IMR-90 (cell line): ENCODE results near the gene MAJIN. TPM values are rescaled to one million over a fixed set of nuclear protein-coding genes. Genes with fewer than 3 reads are reported as not detected.

Experiments
- ATAC-seq: fragments of 200-7000 bp; cut with Tn5 transposase; 2 replicates; pipeline ENCODE4 v1.9.1; 2020; ENCODE audit warnings: low read depth, mild to moderate bottlenecking, moderate library complexity
- BruUV-seq: library from RNA; stranded (reverse); fragments of 400-500 nt; replicated peaks from 2 replicates; lab custom pipeline; 2021; lab: Mats Ljungman, UMichigan
- CTCF ChIA-PET: fragments of 300-600 bp; formaldehyde crosslinking; extraction: SDS; loops from one replicate; lab custom pipeline; 2021; ENCODE audit warnings: antibody characterized with exemption; lab: Yijun Ruan, JAX
- POLR2A ChIA-PET: fragments of 300-600 bp; sonication (Branson Sonifier 250); formaldehyde crosslinking; loops from one replicate; lab custom pipeline; 2022; ENCODE audit warnings: antibody characterized with exemption; ENCODE audit not compliant: unreplicated experiment; lab: Charles Lee
- DNase-seq: peaks from one replicate; pipeline ENCODE4 v3.0.0; 2013
- H2AFZ ChIP-seq: replicated peaks from 2 replicates; pipeline ENCODE3; 2013; ENCODE audit warnings: low read length, mild to moderate bottlenecking; ENCODE audit not compliant: poor library complexity
- H2AK5ac ChIP-seq: 2 replicates; pipeline ENCODE4 v1.6.1; 2013; ENCODE audit warnings: low read depth, low read length, inconsistent platforms
- H2AK9ac ChIP-seq: replicated peaks from 2 replicates; pipeline ENCODE3; 2013; ENCODE audit warnings: mild to moderate bottlenecking, low read depth, low read length, moderate library complexity; ENCODE audit not compliant: poor library complexity
- H2BK120ac ChIP-seq: 2 replicates; pipeline ENCODE4 v1.6.1; 2013; ENCODE audit warnings: low read depth, low read length, inconsistent platforms
- H2BK15ac ChIP-seq: 3 replicates; pipeline ENCODE4 v1.6.1; 2013; ENCODE audit warnings: low read depth, low read length, inconsistent platforms
- H2BK20ac ChIP-seq: 2 replicates; pipeline ENCODE4 v1.6.1; 2013; ENCODE audit warnings: low read depth, mild to moderate bottlenecking, inconsistent platforms, low read length, moderate library complexity
- H2BK5ac ChIP-seq: 2 replicates; pipeline ENCODE4 v1.6.1; 2013; ENCODE audit warnings: mild to moderate bottlenecking, low read depth, low read length, inconsistent platforms; ENCODE audit not compliant: poor library complexity, severe bottlenecking
- H3K14ac ChIP-seq: replicated peaks from 2 replicates; pipeline ENCODE4 v1.6.1; 2013; ENCODE audit warnings: low read depth, low read length, inconsistent platforms
- H3K18ac ChIP-seq: 2 replicates; pipeline ENCODE4 v1.6.1; 2013; ENCODE audit warnings: low read depth, low read length, control low read depth
- H3K23ac ChIP-seq: 2 replicates; pipeline ENCODE4 v1.6.1; 2013; ENCODE audit warnings: low read depth, low read length, inconsistent platforms
- H3K27ac ChIP-seq: 2 replicates; pipeline ENCODE4 v1.5.1; 2013; ENCODE audit warnings: mild to moderate bottlenecking, control low read depth, low read length; ENCODE audit not compliant: insufficient read depth
- H3K27me3 ChIP-seq: 2 replicates; pipeline ENCODE4 v1.6.1; 2013; ENCODE audit warnings: low read length; ENCODE audit not compliant: control insufficient read depth, insufficient read depth
- H3K36me3 ChIP-seq: 2 replicates; pipeline ENCODE4 v1.6.1; 2013; ENCODE audit warnings: low read length, mixed read lengths; ENCODE audit not compliant: control insufficient read depth, insufficient read depth
- H3K4ac ChIP-seq: 2 replicates; pipeline ENCODE4 v1.6.1; 2013; ENCODE audit warnings: low read depth, low read length, inconsistent platforms
- H3K4me1 ChIP-seq: 2 replicates; pipeline ENCODE4 v1.6.1; 2013; ENCODE audit warnings: low read length, mixed read lengths; ENCODE audit not compliant: control insufficient read depth, insufficient read depth
- H3K4me2 ChIP-seq: 2 replicates; pipeline ENCODE4 v1.6.1; 2013; ENCODE audit warnings: low read depth, mild to moderate bottlenecking, control low read depth, low read length, moderate library complexity
- H3K4me3 ChIP-seq: 2 replicates; pipeline ENCODE4 v1.5.1; 2013; ENCODE audit warnings: low read depth, mild to moderate bottlenecking, control low read depth, low read length, moderate library complexity; ENCODE audit not compliant: insufficient read depth
- H3K56ac ChIP-seq: 2 replicates; pipeline ENCODE4 v1.6.1; 2013; ENCODE audit warnings: low read length, inconsistent platforms; ENCODE audit not compliant: insufficient read depth; ENCODE audit errors: extremely low read depth
- H3K79me1 ChIP-seq, 2 experiments: 2 replicates each; pipeline ENCODE4 v1.6.1; 2013; ENCODE audit warnings: low read length in 2 of 2, inconsistent platforms in 1 of 2, low read depth in 1 of 2
- H3K9ac ChIP-seq: 2 replicates; pipeline ENCODE4 v1.6.1; 2013; ENCODE audit warnings: low read depth, low read length, control low read depth
- H3K9me1 ChIP-seq: 2 replicates; pipeline ENCODE4 v1.6.1; 2013; ENCODE audit warnings: low read length, inconsistent platforms; ENCODE audit not compliant: insufficient read depth
- H3K9me3 ChIP-seq: 2 replicates; pipeline ENCODE4 v1.6.1; 2013; ENCODE audit warnings: low read length; ENCODE audit not compliant: control insufficient read depth, insufficient read depth
- H4K20me1 ChIP-seq: 2 replicates; pipeline ENCODE4 v1.6.1; 2013; ENCODE audit warnings: low read length, inconsistent platforms; ENCODE audit not compliant: insufficient read depth
- H4K5ac ChIP-seq: 2 replicates; pipeline ENCODE4 v1.6.1; 2013; ENCODE audit warnings: mild to moderate bottlenecking, low read depth, low read length, control low read depth
- H4K8ac ChIP-seq, 2 experiments: 2 replicates each; pipeline ENCODE4 v1.6.1; 2013; ENCODE audit warnings: low read depth in 2 of 2, low read length in 2 of 2, control low read depth in 1 of 2, inconsistent platforms in 1 of 2
- H4K91ac ChIP-seq: 2 replicates; pipeline ENCODE4 v1.6.1; 2013; ENCODE audit warnings: low read depth, low read length, inconsistent platforms; ENCODE audit not compliant: insufficient read depth
- CEBPB ChIP-seq: IDR thresholded peaks from 2 replicates; pipeline ENCODE4 v1.6.1; 2012; ENCODE audit warnings: low read depth, low read length, improper control_type of control experiment
- ELK1 ChIP-seq: fragments of 150-350 bp; IDR thresholded peaks from 2 replicates; pipeline ENCODE4 v1.6.1; 2016; ENCODE audit warnings: low read depth, mild to moderate bottlenecking, low read length, moderate library complexity, borderline replicate concordance
- MAFK ChIP-seq: IDR thresholded peaks from 2 replicates; pipeline ENCODE4 v1.6.1; 2012; ENCODE audit warnings: low read depth, low read length, improper control_type of control experiment
- MAZ ChIP-seq: IDR thresholded peaks from 2 replicates; pipeline ENCODE4 v1.6.1; 2012; ENCODE audit warnings: low read depth, mild to moderate bottlenecking, low read length, improper control_type of control experiment, moderate library complexity, borderline replicate concordance
- MXI1 ChIP-seq: IDR thresholded peaks from 2 replicates; pipeline ENCODE4 v1.6.1; 2012; ENCODE audit warnings: low read depth, mild to moderate bottlenecking, low read length, moderate library complexity, borderline replicate concordance
- POLR2A ChIP-seq: IDR thresholded peaks from 2 replicates; pipeline ENCODE4 v1.6.1; 2012; ENCODE audit warnings: mild to moderate bottlenecking, low read depth, low read length
- RAD21 ChIP-seq: IDR thresholded peaks from 2 replicates; pipeline ENCODE4 v1.6.1; 2012; ENCODE audit warnings: low read length, improper control_type of control experiment
- RFX5 ChIP-seq: IDR thresholded peaks from 2 replicates; pipeline ENCODE4 v1.8.0; 2012; ENCODE audit warnings: low read depth, mild to moderate bottlenecking, low read length, moderate library complexity
- SMC3 ChIP-seq: fragments of 150-350 bp; IDR thresholded peaks from 2 replicates; pipeline ENCODE4 v1.6.1; 2016; ENCODE audit warnings: low read depth, mild to moderate bottlenecking, antibody characterized with exemption, low read length, moderate library complexity
- WGBS, 2 experiments: methylation state at CpG; one replicate each; pipeline versions ENCODE4 v1.1.5 to v1.1.7; 2013; ENCODE audit warnings: missing lambda C conversion rate in 2 of 2; ENCODE audit not compliant: insufficient read length in 1 of 2; ENCODE audit errors: extremely low coverage in 2 of 2; 5-methylcytosine and 5-hydroxymethylcytosine counted together
- dilution Hi-C: fragments of 300-500 bp; cut with HindIII; formaldehyde crosslinking; loops from one replicate; pipeline ENCODE4 v1.14.3; 2018; ENCODE audit warnings: low sequenced_read_pairs; ENCODE audit not compliant: unreplicated experiment
- in situ Hi-C: fragments of 300-500 bp; cut with MboI; formaldehyde crosslinking; loops from 3 replicates; pipeline ENCODE4 v1.14.3; 2019; ENCODE audit warnings: low sequenced_read_pairs, inconsistent platforms, mixed read lengths
- intact Hi-C: fragments of 100-400 bp; cut with micrococcal nuclease; formaldehyde crosslinking; loops from 2 replicates; pipeline ENCODE4 v1.10.0; 2022
- polyA plus RNA-seq, 3 experiments: library from polyadenylated mRNA; depleted of rRNA; stranded (reverse); fragments of >200 nt; gene quantifications; 2 replicates each; pipeline ENCODE4 v1.2.3, GENCODE V29; 2012; ENCODE audit warnings: low replicate concordance in 1 of 3
- total RNA-seq: library from RNA; depleted of rRNA; stranded (reverse); fragments of >200 nt; gene quantifications from 2 replicates; pipeline ENCODE4 v1.2.3, GENCODE V29; 2012

The MAJIN gene
- total and polyA plus RNA-seq, 2 of the 4 experiments (the other 2 are of a cell fraction), result not detected

- no peak overlapping the region for H2BK5ac ChIP-seq
- H3K9me3 ChIP-seq, result no peaks in the 10 kb centered on the region
- H3K4me1 ChIP-seq, result no peaks in the 10 kb centered on the region
- no peak overlapping the region for H4K8ac ChIP-seq
- TF ChIP-seq MAFK (no peak), RFX5 (no peak), ELK1 (no peak), POLR2A (no peak), SMC3 (no peak), MXI1 (no peak), RAD21 (no peak), CEBPB (no peak), MAZ (no peak)
- no peak overlapping the region for H2AK9ac ChIP-seq
- no peaks in the 10 kb centered on the region for H3K9me1 ChIP-seq
- BruUV-seq, result no TSS peak
- dilution Hi-C loops, result no loop called here
- no peak overlapping the region for H4K91ac ChIP-seq
- H3K27me3 ChIP-seq, result peaks cover 5% of the 10 kb centered on the region
- no peak overlapping the region for H3K4me3 ChIP-seq
- no peak overlapping the region for H2BK20ac ChIP-seq
- intact Hi-C loops, result no loop called here
- no peak for ATAC-seq
- peaks cover 45% of the 10 kb centered on the region for H3K36me3 ChIP-seq
- no peak overlapping the region for H3K56ac ChIP-seq
- in situ Hi-C loops, result no loop called here
- H3K4me2 ChIP-seq, result no peak overlapping the region
- H4K5ac ChIP-seq, result no peak overlapping the region
- H2BK120ac ChIP-seq, result no peak overlapping the region
- no peak overlapping the region for H3K18ac ChIP-seq
- ChIA-PET CTCF (no interaction called here), POLR2A (no interaction called here)
- H3K79me1 ChIP-seq, result 0 out of 4 replicates have a peak, but pooled peaks cover 0 to 3% of the 10 kb centered on the region in 2 experiments
- H2BK15ac ChIP-seq, result no peak overlapping the region
- no peak overlapping the region for H3K4ac ChIP-seq
- no peak overlapping the region for H2AFZ ChIP-seq
- H2AK5ac ChIP-seq, result no peak overlapping the region
- no peak overlapping the region for H3K9ac ChIP-seq
- H3K14ac ChIP-seq, result no peak overlapping the region
- DNase-seq, result no peak
- H3K27ac ChIP-seq, result no peak overlapping the region
- peaks cover 4% of the 10 kb centered on the region; the same call in 1 of the 2 replicates for H4K20me1 ChIP-seq
- H3K23ac ChIP-seq, result no peak overlapping the region
- 80% methylated on average over 2 of the region's 10 CpGs; no CpG with 5 or more reads in 1 of the 2 experiments for WGBS, 2 experiments
Measured at GRCh38 chr11:64933935-64934681, 37.8 kb downstream of the MAJIN start.
